GM23338 (cell line): ENCODE measurements around the gene RALGPS1. TPM values are rescaled to one million over a fixed set of nuclear protein-coding genes. Genes with fewer than 3 reads are reported as not detected.

Experiments
- ATAC-seq: fragments of 200-7000 bp; cut with Tn5 transposase; 3 replicates; pipeline ENCODE4 v1.9.1; 2020
- DNase-seq: peaks from one replicate; pipeline ENCODE4 v3.0.0-alpha.2; 2015; ENCODE audit warnings: low spot score
- H2AFZ ChIP-seq: fragments of 200-600 bp; sonication (generic); 2 replicates; pipeline ENCODE4 v1.8.0; 2016; ENCODE audit warnings: antibody characterized with exemption, mild to moderate bottlenecking, moderate library complexity
- H3F3A ChIP-seq: fragments of 200-600 bp; sonication (generic); replicated peaks from 2 replicates; pipeline ENCODE4 v1.8.0; 2017; ENCODE audit warnings: antibody characterized with exemption, mixed run types, low read depth
- H3K27ac ChIP-seq: fragments of 200-600 bp; sonication (generic); 2 replicates; pipeline ENCODE4 v1.6.1; 2016; ENCODE audit warnings: low read depth
- H3K27me3 ChIP-seq: fragments of 200-600 bp; sonication (generic); 2 replicates; pipeline ENCODE4 v1.8.0; 2016; ENCODE audit warnings: mild to moderate bottlenecking, mixed run types, moderate library complexity; ENCODE audit not compliant: insufficient read depth
- H3K36me3 ChIP-seq: fragments of 200-600 bp; sonication (generic); 2 replicates; pipeline ENCODE4 v1.8.0; 2016; ENCODE audit warnings: mild to moderate bottlenecking; ENCODE audit not compliant: insufficient read depth
- H3K4me1 ChIP-seq: fragments of 200-600 bp; sonication (generic); 2 replicates; pipeline ENCODE4 v1.8.0; 2016; ENCODE audit warnings: mild to moderate bottlenecking, moderate library complexity; ENCODE audit not compliant: insufficient read depth
- H3K4me2 ChIP-seq: fragments of 200-600 bp; sonication (generic); 2 replicates; pipeline ENCODE4 v1.7.1; 2017; ENCODE audit warnings: mixed run types
- H3K4me3 ChIP-seq: fragments of 200-600 bp; sonication (generic); 2 replicates; pipeline ENCODE4 v1.6.1; 2016; ENCODE audit warnings: mixed run types
- H3K79me2 ChIP-seq: fragments of 200-600 bp; sonication (generic); replicated peaks from 2 replicates; pipeline ENCODE4 v1.8.0; 2017; ENCODE audit warnings: mild to moderate bottlenecking; ENCODE audit not compliant: insufficient read depth
- H3K9me2 ChIP-seq: fragments of 200-600 bp; sonication (generic); 2 replicates; pipeline ENCODE4 v1.8.0; 2017; ENCODE audit not compliant: insufficient read depth
- H4K20me1 ChIP-seq: fragments of 200-600 bp; sonication (generic); replicated peaks from 2 replicates; pipeline ENCODE4 v1.8.0; 2017; ENCODE audit warnings: mild to moderate bottlenecking; ENCODE audit not compliant: insufficient read depth
- H3K27ac Mint-ChIP-seq: 2 replicates; pipeline ENCODE4 v1.8.0; 2020; ENCODE audit warnings: inconsistent platforms, mild to moderate bottlenecking, moderate library complexity, mixed read lengths
- H3K27me3 Mint-ChIP-seq: 3 replicates; pipeline ENCODE4 v1.8.0; 2022; ENCODE audit warnings: low read depth, mild to moderate bottlenecking, moderate library complexity, mixed read lengths, inconsistent platforms; ENCODE audit not compliant: insufficient read depth, poor library complexity
- H3K36me3 Mint-ChIP-seq: 3 replicates; pipeline ENCODE4 v1.8.0; 2021; ENCODE audit warnings: low read depth, mild to moderate bottlenecking, inconsistent platforms, moderate library complexity, mixed read lengths
- H3K4me1 Mint-ChIP-seq: 3 replicates; pipeline ENCODE4 v1.8.0; 2020; ENCODE audit warnings: mild to moderate bottlenecking, inconsistent platforms, mixed read lengths
- H3K4me3 Mint-ChIP-seq: 3 replicates; pipeline ENCODE4 v1.8.0; 2021; ENCODE audit warnings: moderate library complexity, mild to moderate bottlenecking, inconsistent platforms, mixed read lengths
- H3K9me3 Mint-ChIP-seq: 3 replicates; pipeline ENCODE4 v1.8.0; 2020; ENCODE audit warnings: moderate library complexity, mild to moderate bottlenecking, inconsistent platforms, mixed read lengths
- CREB1 ChIP-seq: fragments of 250-450 bp; sonication (Bioruptor Pico); IDR thresholded peaks from 2 replicates; pipeline ENCODE4 v1.5.0; 2020; ENCODE audit warnings: low read depth, mild to moderate bottlenecking, moderate library complexity
- CTCF ChIP-seq, 2 experiments: fragments of 200-600 bp in 1 of 2; sonication (generic) in 1 of 2; conservative IDR thresholded peaks; 2 replicates each; pipeline versions ENCODE4 v1.5.1 to v1.6.1; 2016 to 2017; ENCODE audit warnings: antibody characterized with exemption in 2 of 2, low read depth in 2 of 2, mild to moderate bottlenecking in 2 of 2, moderate library complexity in 1 of 2
- ETS1 ChIP-seq: IDR thresholded peaks from 2 replicates; pipeline ENCODE4 v1.6.1; 2016; ENCODE audit warnings: antibody characterized with exemption
- EZH2 ChIP-seq: fragments of 200-600 bp; sonication (generic); IDR thresholded peaks from one replicate; pipeline ENCODE4 v1.8.0; 2017; ENCODE audit warnings: antibody characterized with exemption, mild to moderate bottlenecking, low read depth; ENCODE audit not compliant: unreplicated experiment
- EZH2phosphoT487 ChIP-seq: fragments of 200-600 bp; sonication (generic); IDR thresholded peaks from one replicate; pipeline ENCODE4 v1.8.1; 2018; ENCODE audit warnings: antibody characterized with exemption; ENCODE audit not compliant: unreplicated experiment
- JUNB ChIP-seq: IDR thresholded peaks from one replicate; pipeline ENCODE4 v1.6.1; 2016; ENCODE audit warnings: antibody characterized with exemption; ENCODE audit not compliant: unreplicated experiment
- NANOG ChIP-seq: IDR thresholded peaks from 2 replicates; pipeline ENCODE4 v1.6.1; 2016; ENCODE audit warnings: antibody characterized with exemption, borderline replicate concordance
- POLR2AphosphoS5 ChIP-seq: IDR thresholded peaks from 2 replicates; pipeline ENCODE4 v1.6.1; 2016; ENCODE audit warnings: antibody characterized with exemption, low read depth
- REST ChIP-seq: IDR thresholded peaks from one replicate; pipeline ENCODE4 v1.6.1; 2018; ENCODE audit warnings: antibody characterized with exemption; ENCODE audit not compliant: unreplicated experiment
- STAT1 ChIP-seq: IDR thresholded peaks from one replicate; pipeline ENCODE4 v1.6.1; 2016; ENCODE audit warnings: antibody characterized with exemption; ENCODE audit not compliant: unreplicated experiment
- ZNF114 ChIP-seq: fragments of 250-450 bp; sonication (Bioruptor Pico); IDR thresholded peaks from 2 replicates; pipeline ENCODE4 v1.5.0; 2020; ENCODE audit warnings: mild to moderate bottlenecking, moderate library complexity
- ZNF331 ChIP-seq: fragments of 250-450 bp; sonication (Bioruptor Pico); IDR thresholded peaks from 2 replicates; pipeline ENCODE4 v1.5.0; 2020; ENCODE audit warnings: low read depth, mild to moderate bottlenecking, moderate library complexity
- ZNF462 ChIP-seq: fragments of 250-450 bp; sonication (Bioruptor Pico); IDR thresholded peaks from 2 replicates; pipeline ENCODE4 v1.5.0; 2020; ENCODE audit warnings: mild to moderate bottlenecking, moderate library complexity
- polyA plus RNA-seq: library from polyadenylated mRNA; unstranded; fragments of >200 nt; fragmentation: Nextera tagmentation; extraction: Ambion mirVana; gene quantifications from 2 replicates; pipeline ENCODE4 v1.2.1, GENCODE V29; 2016
- total RNA-seq: library from RNA; depleted of rRNA; stranded (reverse); fragments of >200 nt; shearing (Covaris generic); gene quantifications from 2 replicates; pipeline ENCODE4 v1.2.3, GENCODE V29; 2014

The RALGPS1 gene
- total and polyA plus RNA-seq, 2 experiments from 2014 or later: 18.2 to 57.1 TPM

- H3K27ac Mint-ChIP-seq: no peak overlapping the region
- no peaks in the 10 kb centered on the region for H3K79me2 ChIP-seq
- H3K36me3 Mint-ChIP-seq: no peaks in the 10 kb centered on the region
- no peaks in the 10 kb centered on the region for H3F3A ChIP-seq
- peaks cover 2% of the 10 kb centered on the region for H3K27me3 Mint-ChIP-seq
- DNase-seq (no peak), ATAC-seq (no peak)
- TF ChIP-seq ZNF114 (CRISPR knock-in tag): no peak
- no peak for TF ChIP-seq NANOG
- TF ChIP-seq EZH2: no peak
- no peak for TF ChIP-seq ZNF462 (CRISPR knock-in tag)
- no peak for TF ChIP-seq ZNF331
- no peak for TF ChIP-seq STAT1
- TF ChIP-seq EZH2phosphoT487: no peak
- TF ChIP-seq REST: no peak
- TF ChIP-seq JUNB: no peak
- TF ChIP-seq CTCF (conservative IDR thresholded peaks at IDR 0.05; ENCODE audit: low read depth in 2 of 2): no peak
- no peak for TF ChIP-seq ETS1
- TF ChIP-seq CREB1 (CRISPR knock-in tag): no peak
- no peak for TF ChIP-seq POLR2AphosphoS5
- H3K4me1 Mint-ChIP-seq: peaks cover 9% of the 10 kb centered on the region
- H3K27ac ChIP-seq: no peak overlapping the region
- no peak overlapping the region for H3K4me3 Mint-ChIP-seq
- H4K20me1 ChIP-seq: no peaks in the 10 kb centered on the region
- no peaks in the 10 kb centered on the region for H3K27me3 ChIP-seq
- H3K4me1 ChIP-seq: peaks cover 2% of the 10 kb centered on the region; the same call in 1 of the 2 replicates
- H3K36me3 ChIP-seq: no peaks in the 10 kb centered on the region
- no peaks in the 10 kb centered on the region for H3K9me2 ChIP-seq
- H3K9me3 Mint-ChIP-seq: no peaks in the 10 kb centered on the region
- no peak overlapping the region for H3K4me2 ChIP-seq
- H3K4me3 ChIP-seq: no peak overlapping the region
- no peak overlapping the region for H2AFZ ChIP-seq
Measured at GRCh38 chr9:127020036-127020801, 105.6 kb downstream of the RALGPS1 start.
